ENCODE measurements around the gene GPC1.

- TF ChIP-seq CTCF (IDR thresholded peaks at IDR 0.05; ENCODE audit: low read length) (no peak), EZH2 (IDR thresholded peaks at IDR 0.05; ENCODE audit: borderline replicate concordance, low read length) (no peak)
These were observed 32.3 kb downstream of the GPC1 start for GRCh38 chr2:240467659-240468302.
